Kidney epithelial cell (primary cell): ENCODE results near the gene ALDH5A1. TPM values are rescaled to one million over a fixed set of nuclear protein-coding genes. Genes with fewer than 3 reads are reported as not detected.

Experiments used
- DNase-seq: peaks from one replicate; pipeline ENCODE4 v3.0.0-alpha.2; 2010; ENCODE audit warnings: low read depth
- H3K27me3 ChIP-seq: 2 replicates; pipeline ENCODE4 v1.6.0; 2011; ENCODE audit warnings: low read length; ENCODE audit not compliant: control insufficient read depth, insufficient read depth
- H3K36me3 ChIP-seq: 2 replicates; pipeline ENCODE4 v1.5.1; 2011; ENCODE audit warnings: low read length; ENCODE audit not compliant: control insufficient read depth, insufficient read depth
- H3K4me3 ChIP-seq: 2 replicates; pipeline ENCODE4 v1.5.1; 2011; ENCODE audit warnings: low read depth, mild to moderate bottlenecking, control low read depth, low read length
- total RNA-seq: library from RNA; depleted of rRNA; stranded (reverse); fragments of >200 nt; gene quantifications from 2 replicates; pipeline ENCODE4 v1.2.3, GENCODE V29; 2015
- TF ChIP-seq, protein P1 (sequence below): IDR thresholded peaks from 2 replicates; pipeline ENCODE4 v1.5.1; 2011; ENCODE audit warnings: mild to moderate bottlenecking, moderate library complexity, low read length, control low read depth, inconsistent platforms; ENCODE audit not compliant: insufficient read depth, poor library complexity, severe bottlenecking

ALDH5A1 gene
- total RNA-seq, 1 donor from 2014 or later, result 7.7 TPM

DNA sequence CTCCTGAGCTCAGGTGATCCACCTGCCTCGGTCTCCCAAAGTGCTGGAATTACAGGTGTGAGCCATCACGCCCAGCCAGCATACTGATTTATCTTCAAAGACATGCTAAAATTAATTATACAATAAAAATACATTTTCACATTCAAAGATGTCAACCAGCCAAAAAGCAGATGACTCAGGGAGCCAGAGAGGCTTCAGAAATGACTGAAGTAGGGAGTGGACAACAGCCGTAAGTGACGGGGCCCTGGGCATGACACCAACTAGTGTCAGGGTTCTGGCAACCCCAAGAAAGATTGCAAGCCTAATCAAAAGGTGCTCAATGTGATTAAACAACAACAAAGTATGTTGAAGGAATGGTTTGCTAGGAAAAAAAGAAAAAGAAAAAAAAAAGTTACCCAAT is 33.8 kb upstream of the ALDH5A1 start:
- no peak overlapping the region for H3K4me3 ChIP-seq
- TF ChIP-seq, protein P1, sequence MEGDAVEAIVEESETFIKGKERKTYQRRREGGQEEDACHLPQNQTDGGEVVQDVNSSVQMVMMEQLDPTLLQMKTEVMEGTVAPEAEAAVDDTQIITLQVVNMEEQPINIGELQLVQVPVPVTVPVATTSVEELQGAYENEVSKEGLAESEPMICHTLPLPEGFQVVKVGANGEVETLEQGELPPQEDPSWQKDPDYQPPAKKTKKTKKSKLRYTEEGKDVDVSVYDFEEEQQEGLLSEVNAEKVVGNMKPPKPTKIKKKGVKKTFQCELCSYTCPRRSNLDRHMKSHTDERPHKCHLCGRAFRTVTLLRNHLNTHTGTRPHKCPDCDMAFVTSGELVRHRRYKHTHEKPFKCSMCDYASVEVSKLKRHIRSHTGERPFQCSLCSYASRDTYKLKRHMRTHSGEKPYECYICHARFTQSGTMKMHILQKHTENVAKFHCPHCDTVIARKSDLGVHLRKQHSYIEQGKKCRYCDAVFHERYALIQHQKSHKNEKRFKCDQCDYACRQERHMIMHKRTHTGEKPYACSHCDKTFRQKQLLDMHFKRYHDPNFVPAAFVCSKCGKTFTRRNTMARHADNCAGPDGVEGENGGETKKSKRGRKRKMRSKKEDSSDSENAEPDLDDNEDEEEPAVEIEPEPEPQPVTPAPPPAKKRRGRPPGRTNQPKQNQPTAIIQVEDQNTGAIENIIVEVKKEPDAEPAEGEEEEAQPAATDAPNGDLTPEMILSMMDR, result no peak
- H3K27me3 ChIP-seq, result no peaks in the 10 kb centered on the region
- DNase-seq, result no peak
- H3K36me3 ChIP-seq, result no peaks in the 10 kb centered on the region

DNA sequence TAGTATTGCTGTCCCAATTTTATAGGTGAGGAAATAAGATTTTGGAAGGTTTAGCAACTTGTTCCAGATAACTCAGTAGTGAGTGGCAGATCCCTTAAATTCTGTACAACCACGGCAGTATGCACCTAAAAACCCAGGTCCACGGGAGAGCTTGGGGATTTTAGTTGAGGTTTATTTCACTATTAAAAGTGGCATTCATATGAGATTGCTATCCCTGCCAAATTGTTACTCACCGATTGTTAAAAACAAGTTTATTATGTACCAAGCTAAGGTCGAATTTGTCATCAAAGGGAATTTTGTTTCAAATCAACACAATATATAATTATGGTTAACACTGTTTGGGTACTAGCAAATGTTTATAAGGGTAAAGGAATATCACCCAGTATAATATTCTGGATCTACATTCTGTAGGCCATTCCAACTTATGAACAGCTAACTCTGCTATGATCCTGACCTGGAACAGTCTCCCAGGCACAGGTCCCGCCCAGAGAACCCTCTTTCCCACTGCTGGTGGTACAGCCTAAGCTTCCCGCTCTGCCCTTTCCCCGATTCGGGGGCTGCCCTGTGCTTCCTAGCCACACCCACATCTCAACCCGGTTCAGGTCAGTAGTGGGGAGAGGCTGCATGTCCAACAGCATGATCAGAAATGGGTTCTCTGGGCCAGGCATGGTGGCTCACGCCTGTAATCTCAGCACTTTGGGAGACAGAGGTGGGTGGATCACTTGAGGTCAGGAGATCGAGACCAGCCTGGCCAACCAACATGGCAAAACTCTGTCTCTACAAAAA is 30.3 kb upstream of the ALDH5A1 start:
- H3K27me3 ChIP-seq, result no peaks in the 10 kb centered on the region
- TF ChIP-seq, protein P1, result no peak
- no peak overlapping the region for H3K4me3 ChIP-seq
- no peaks in the 10 kb centered on the region for H3K36me3 ChIP-seq
- no peak for DNase-seq

DNA sequence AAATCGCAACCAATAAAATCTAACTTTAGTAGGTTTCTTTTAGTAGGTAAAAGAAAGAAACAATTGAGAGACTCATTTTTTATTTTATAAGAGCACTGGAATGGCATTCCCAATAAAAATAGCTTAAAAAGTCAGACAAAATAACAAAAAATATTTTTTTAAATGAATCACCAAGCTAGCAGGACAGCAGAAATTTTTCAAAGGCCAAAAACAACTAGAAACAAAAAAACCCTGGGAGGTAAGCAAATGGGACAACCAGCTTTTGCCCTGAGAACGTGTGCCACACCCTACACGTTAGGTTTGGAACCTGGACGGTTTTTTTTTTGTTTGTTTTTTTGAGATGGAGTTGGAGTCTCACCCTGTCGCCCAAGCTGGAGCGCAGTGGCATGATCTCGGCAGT is 25.0 kb upstream of the ALDH5A1 start:
- TF ChIP-seq, protein P1, result no peak
- Histone ChIP-seq H3K4me3 (no peak overlapping the region), H3K27me3 (no peaks in the 10 kb centered on the region), H3K36me3 (no peaks in the 10 kb centered on the region)
- DNase-seq, result no peak

DNA sequence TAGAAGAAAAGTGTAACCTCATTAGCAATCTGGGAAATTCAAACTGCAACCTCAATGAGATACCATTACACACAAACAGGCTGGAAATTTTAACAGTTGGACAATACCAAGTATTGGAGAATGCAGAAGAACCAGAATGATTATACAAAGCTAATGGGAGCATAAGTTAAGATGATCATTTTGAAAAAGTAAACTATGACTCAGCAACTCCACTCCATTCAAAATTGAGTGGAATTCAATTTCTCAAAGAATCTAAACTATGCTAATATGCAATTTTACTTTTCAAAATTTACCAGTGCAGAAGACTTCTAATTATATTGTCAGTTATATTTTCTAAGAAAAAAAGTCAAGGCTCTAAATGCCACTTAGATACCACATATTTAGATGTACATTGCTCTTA is 22.6 kb upstream of the ALDH5A1 start:
- no peaks in the 10 kb centered on the region for H3K36me3 ChIP-seq
- DNase-seq, result no peak
- no peak overlapping the region for H3K4me3 ChIP-seq
- TF ChIP-seq, protein P1, result no peak
- no peaks in the 10 kb centered on the region for H3K27me3 ChIP-seq

DNA sequence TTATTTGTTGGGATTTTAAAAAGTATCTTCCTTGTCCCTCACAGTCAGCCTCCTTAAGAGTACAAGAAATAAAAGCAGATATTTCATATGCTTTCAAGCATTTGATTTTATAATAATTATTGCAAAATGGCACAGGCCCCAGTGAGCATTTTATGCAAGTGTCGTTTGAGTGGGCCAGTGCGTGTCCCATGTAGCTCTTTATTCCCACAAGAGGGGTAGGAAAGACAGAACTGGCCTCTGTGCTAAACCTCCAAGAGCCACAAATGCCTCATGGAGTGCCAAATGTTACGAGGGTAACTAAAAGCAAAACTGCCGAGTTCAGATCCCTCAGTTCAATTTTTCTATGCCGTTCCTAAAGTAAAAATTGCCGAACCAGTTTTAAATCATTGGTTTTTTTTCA is 18.1 kb upstream of the ALDH5A1 start:
- no peak overlapping the region for H3K4me3 ChIP-seq
- DNase-seq, result no peak

More for the DNA sequence above, 18.1 kb upstream of the ALDH5A1 start:
- Histone ChIP-seq H3K27me3 (no peaks in the 10 kb centered on the region), H3K36me3 (no peaks in the 10 kb centered on the region)
- TF ChIP-seq, protein P1, result no peak
